NCI-H1417 (cell line): ENCODE results near the gene CLASRP.
A peak's percentile ranks its signal among the peaks of the same experiment; 100 is the strongest.
"Not testable (repeated sequence)": the region's sequence is repeated elsewhere in the genome, so short reads cannot be mapped to it uniquely, and the experiment has no call there.

Experiments used
- DNase-seq, 3 experiments: peaks; one replicate each; lab custom pipeline; 2025; lab: John Stamatoyannopoulos, UW

Gene CLASRP

GRCh38 chr19:45102481-45102880 lies 63.6 kb downstream of the CLASRP start:
- DNase-seq: no peak

GRCh38 chr19:45103156-45103507 lies 64.3 kb downstream of the CLASRP start:
- peak in 1 of 3 experiments; percentile 73 for DNase-seq

- peak; percentile 80 to 93 (median 89) for DNase-seq
Observed at GRCh38 chr19:45103508-45104319, 64.9 kb downstream of the CLASRP start.

- DNase-seq: peak in 1 of 3 experiments; percentile 4
Observed at GRCh38 chr19:45104658-45105349, 66.0 kb downstream of the CLASRP start.

- not testable (repeated sequence) for DNase-seq
Observed at GRCh38 chr19:45106363-45106762, 67.5 kb downstream of the CLASRP start.

GRCh38 chr19:45107621-45108150 lies 68.8 kb downstream of the CLASRP start:
- DNase-seq: no peak

GRCh38 chr19:45110851-45111266 lies 72.0 kb downstream of the CLASRP start:
- DNase-seq: no peak

GRCh38 chr19:45112111-45112827 lies 73.4 kb downstream of the CLASRP start:
- DNase-seq: peak in 1 of 3 experiments; percentile 10

GRCh38 chr19:45113628-45114027 lies 74.8 kb downstream of the CLASRP start:
- DNase-seq: peak; percentile 92 to 96 (median 93)

- DNase-seq: no peak
Observed at GRCh38 chr19:45114116-45114515, 75.3 kb downstream of the CLASRP start.

GRCh38 chr19:45115809-45116615 lies 77.2 kb downstream of the CLASRP start:
- DNase-seq: peak in 2 of 3 experiments; percentile 40 to 93

- peak; percentile 59 to 92 (median 74) for DNase-seq
Observed at GRCh38 chr19:45117167-45117594, 78.3 kb downstream of the CLASRP start.

GRCh38 chr19:45117671-45118070 lies 78.8 kb downstream of the CLASRP start:
- DNase-seq: peak; percentile 55 to 66 (median 57)

- DNase-seq: peak in 1 of 3 experiments; percentile 24
Observed at GRCh38 chr19:45118106-45118505, 79.3 kb downstream of the CLASRP start.

GRCh38 chr19:45118591-45119355 lies 79.9 kb downstream of the CLASRP start:
- peak in 2 of 3 experiments; percentile 52 to 67 for DNase-seq

- DNase-seq: no peak
Observed at GRCh38 chr19:45119582-45119981, 80.7 kb downstream of the CLASRP start.
